Gastrocnemius medialis (tissue), 4 donors: ENCODE results near the gene DAB2IP.

ENCODE experiments used
- POLR2A ChIP-seq, 2 donors: fragments of 450-650 bp; IDR thresholded peaks; one replicate each; pipeline ENCODE4 v1.6.1; 2017; ENCODE audit warnings: antibody characterized with exemption in 2 of 2, mild to moderate bottlenecking in 2 of 2, moderate library complexity in 2 of 2
- TF ChIP-seq, protein P1 (sequence below), 5 experiments: fragments of 450-650 bp in 3 of 5; fragments of 200-600 bp in 2 of 5; sonication (generic) in 2 of 5; IDR thresholded peaks in 4 of 5; conservative IDR thresholded peaks in 1 of 5; 1 replicate in 4 of 5; 2 replicates in 1 of 5; pipeline ENCODE4 v1.5.1; 2016 to 2019; ENCODE audit warnings: antibody characterized with exemption in 5 of 5, mild to moderate bottlenecking in 3 of 5, moderate library complexity in 3 of 5

DNA sequence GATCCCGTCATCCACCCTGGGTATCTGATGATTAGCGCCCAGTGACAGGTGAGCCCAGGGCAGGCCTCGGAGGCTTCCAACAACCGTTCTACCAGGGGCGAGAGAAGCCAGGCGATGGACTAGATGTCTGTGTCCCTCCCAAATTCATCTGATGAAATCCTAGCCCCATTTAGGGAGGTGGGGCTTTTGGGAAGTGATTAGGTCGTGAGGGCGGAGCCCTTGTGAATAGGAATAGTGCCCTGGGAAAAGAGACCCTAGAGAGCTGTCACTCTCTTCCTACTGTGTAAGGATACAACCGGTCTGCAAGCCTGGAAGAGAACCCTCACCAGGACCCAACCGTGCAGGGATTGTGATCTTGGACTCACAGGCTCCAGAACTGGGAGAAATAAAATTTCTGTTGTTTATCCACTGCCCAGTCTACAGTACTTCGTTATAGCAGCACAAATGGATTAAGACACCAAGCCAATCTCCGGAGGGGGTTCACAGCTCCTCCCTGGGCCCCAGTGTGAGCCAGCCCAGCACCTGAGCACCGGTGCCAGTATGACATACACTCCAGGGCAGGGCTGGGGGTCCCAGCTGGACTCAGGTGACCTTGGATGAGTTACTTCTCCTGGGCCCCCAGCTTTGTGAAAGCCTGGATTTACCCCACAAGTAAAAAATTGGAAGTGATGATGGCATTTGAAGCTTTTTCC is 162.2 kb downstream of the DAB2IP start:
- no peak for TF ChIP-seq POLR2A (IDR thresholded peaks at IDR 0.05)
- TF ChIP-seq, protein P1, sequence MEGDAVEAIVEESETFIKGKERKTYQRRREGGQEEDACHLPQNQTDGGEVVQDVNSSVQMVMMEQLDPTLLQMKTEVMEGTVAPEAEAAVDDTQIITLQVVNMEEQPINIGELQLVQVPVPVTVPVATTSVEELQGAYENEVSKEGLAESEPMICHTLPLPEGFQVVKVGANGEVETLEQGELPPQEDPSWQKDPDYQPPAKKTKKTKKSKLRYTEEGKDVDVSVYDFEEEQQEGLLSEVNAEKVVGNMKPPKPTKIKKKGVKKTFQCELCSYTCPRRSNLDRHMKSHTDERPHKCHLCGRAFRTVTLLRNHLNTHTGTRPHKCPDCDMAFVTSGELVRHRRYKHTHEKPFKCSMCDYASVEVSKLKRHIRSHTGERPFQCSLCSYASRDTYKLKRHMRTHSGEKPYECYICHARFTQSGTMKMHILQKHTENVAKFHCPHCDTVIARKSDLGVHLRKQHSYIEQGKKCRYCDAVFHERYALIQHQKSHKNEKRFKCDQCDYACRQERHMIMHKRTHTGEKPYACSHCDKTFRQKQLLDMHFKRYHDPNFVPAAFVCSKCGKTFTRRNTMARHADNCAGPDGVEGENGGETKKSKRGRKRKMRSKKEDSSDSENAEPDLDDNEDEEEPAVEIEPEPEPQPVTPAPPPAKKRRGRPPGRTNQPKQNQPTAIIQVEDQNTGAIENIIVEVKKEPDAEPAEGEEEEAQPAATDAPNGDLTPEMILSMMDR (IDR thresholded peaks at IDR 0.05 in 4 of 5, conservative IDR thresholded peaks at IDR 0.05 in 1 of 5): no peak
